ENCODE measurements around the gene CLPSL2.

The CLPSL2 gene

DNA sequence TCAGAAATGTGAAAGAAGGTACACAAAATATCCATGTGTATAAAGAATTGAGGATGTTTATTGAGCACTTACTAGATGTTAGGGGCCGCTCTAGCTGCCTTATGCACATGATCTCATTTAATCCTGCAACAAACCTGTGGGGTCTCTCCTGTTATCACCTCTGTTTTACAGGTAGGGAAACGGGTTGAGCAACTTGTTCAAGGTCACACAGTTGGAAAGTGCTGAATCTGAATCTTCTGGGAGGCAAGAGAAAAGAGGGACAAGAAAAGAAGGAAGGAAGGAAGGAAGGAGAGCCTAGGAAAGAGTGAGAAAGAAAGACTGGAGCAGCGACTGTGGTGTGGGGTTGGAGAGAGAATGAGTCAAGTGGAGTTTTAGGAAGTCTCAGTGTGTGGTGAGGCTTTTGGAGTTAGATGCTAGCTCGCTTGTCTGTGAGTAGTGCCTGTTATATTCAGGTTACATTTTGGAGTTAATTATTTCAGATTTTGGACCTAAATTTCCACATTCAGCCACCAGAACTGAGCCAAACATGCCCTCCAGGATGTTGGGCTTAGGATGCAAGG lies 12.1 kb downstream of the CLPSL2 start:
- no peak for DNase-seq

DNA sequence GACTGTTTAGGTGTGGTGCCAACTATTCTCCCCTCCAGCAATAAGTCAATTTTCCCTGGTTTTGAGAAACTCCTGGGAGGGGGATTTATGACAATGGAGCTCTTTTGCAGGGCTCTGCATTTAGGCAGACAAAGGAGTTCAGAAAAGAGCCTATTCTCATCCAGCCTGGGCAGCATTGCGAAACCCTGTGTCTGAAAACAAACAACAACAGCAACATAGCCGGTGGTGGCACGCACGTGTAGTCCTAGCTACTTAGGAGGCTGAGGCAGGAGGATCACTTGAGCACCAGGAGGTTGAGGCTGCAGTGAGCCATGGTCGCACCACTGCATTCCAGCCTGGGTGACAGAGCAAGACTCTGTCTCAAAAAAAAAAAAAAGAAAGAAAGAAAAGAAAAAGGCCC lies 14.3 kb downstream of the CLPSL2 start:
- no peak for DNase-seq

DNA sequence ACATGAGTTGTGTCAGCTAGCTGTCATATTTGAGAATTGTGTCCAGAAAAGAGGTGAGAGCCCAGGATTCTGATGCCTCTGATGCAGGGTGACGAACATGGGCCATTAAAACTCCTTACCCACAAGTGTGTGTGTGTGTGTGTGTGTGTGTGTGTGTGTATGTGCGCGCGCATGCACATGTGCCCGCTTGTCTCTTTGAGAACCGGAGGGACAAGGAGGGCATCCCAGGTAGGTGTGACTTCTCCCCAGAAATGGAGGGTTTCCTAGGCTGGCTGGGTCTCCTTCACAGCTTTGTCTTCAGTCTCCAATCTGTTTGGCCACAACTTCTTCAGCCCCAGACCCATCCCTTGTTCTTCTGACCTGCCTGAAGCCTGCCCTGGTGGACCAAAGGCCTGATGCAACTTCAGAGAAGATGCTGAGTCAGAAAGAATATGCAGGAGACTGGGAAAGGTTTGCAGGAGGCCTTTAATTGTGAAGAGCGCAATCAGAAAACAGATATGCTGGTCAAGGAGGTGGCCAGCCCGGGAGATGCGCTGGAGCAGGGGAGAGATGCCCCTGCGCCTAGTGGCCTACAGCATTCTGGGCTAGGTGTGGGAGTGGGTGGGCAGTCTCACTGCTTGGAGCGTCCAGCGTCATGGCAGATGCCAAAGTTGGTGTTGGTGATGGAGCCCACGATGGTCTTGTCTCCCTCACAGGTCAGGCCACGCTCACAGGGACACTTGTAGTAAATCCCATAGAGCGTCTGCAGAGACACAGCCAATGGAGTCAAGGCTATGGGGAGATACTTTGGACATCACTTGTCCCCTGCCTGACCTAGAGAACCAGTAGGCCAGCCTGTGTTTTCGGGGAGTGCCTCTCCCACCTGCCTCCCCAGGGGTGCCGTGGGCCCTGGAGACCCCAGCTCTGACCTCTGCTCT lies 18.4 kb downstream of the CLPSL2 start:
- no peak for DNase-seq

DNA sequence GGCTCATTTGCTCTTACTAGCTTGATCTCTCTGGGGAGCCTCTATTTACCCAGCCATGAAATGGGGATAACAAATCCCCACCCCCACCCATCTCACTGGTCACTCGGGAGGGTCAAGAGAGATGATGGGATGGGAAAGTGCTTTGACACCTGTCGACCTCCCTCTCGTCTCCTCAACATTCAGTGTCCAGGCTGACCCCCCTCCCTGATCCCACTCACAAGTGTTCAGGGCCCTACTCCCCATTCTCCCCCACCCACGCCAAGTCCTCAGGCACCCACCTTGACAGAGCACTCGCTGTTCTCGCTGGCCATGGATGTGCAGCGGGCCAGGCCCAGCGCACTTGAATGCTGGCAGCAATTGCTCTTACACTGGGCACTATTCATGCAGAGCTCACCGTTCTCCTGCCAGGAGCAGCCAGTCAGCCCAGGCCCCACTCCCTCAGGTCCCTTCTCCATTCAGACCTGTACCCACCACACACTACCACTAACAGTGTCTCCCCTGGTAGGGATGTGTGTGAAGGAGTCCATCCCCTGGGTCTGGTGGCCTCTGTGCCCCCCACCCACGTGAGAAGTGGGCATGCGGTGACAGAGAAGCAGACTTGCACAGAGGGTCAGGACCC lies 19.2 kb downstream of the CLPSL2 start:
- no peak for DNase-seq

DNA sequence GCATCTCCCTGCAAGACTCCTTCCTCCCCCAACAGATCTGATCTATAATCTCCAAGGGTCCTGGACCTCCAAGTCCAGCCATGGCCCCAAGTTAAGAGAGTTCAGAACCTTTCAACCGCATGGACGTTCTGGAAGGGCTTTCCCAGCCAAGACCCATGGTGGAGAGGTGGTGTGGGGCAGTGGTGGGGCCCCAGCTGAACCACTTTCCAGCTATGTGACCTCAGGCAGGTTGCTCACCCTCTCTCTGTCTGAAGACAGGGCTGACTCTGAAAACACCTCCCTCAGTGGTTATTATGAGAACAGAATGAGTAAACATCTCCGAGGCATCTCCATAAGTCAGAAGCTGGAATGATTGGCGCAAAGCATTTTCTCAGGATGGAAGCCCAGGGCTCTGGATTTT lies 19.8 kb downstream of the CLPSL2 start:
- no peak for DNase-seq

DNA sequence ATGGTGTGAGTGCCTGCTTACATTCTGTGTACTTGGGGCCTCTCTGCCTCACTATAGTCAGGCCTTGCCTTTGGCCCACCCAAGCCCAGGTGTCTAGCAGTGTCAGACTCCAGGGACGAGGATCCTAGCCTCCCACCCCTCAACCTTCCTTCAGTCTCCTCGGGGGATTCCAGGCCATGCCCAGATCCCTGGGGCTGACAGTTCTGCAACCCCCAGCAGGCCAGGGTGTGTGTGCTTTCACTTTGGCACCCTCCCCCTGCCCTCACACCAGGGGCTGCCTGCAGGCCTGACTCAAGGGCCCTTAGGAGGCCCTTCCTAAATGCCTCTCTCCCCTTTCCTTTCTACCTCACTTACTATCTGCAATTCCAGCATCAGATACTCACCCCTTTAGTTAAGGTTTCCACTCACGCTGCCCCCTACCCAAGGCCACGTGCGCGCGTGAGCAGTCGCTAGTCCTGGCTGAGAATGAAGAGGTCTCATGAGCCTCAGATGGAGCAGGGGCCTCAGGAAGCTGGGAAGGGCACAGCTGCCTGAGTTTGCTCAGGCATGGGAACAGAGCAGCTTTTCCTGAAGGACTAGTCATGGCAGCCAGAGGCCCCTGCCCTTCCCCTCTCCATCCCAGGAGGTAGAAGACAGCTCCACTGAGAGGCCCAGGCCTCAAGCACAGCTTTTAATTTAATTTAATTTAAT lies 21.6 kb downstream of the CLPSL2 start:
- no peak for DNase-seq

DNA sequence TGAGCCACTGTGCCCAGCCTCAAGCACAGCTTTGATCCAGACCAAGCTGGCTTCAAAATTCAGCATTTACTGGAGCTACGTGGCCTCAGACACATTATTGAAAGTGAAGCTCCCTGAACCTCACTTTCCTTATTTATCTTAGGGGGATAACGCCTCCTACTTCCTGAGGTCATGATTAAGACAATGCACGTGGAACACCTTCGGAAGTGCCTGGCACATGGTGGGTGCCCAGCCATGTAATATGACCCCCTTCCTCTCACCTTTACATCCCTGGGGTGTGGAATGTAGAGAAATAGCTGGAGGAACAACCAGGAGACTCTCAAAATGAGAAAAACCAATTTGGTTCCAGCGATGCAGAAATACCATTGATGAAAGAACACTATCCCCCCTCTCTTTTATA lies 22.3 kb downstream of the CLPSL2 start:
- DNase-seq: no peak

DNA sequence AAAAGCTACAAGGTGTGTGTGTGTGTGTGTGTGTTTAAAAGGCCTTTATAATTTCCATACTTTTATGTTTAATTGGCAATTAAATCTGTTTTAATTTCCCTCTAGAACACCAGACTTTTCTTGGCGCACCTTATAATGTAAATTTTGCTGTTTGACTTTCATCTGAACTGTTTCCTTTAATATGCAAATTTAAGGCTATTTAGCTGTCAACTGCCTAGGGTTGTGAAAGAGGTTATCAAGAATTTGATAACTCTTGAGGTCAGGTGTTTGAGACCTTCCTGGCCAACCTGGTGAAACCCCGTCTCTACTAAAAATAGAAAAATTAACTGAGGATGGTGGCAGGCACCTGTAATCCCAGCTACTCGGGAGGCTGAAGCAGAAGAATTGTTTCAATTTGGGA lies 24.8 kb downstream of the CLPSL2 start:
- DNase-seq: no peak

DNA sequence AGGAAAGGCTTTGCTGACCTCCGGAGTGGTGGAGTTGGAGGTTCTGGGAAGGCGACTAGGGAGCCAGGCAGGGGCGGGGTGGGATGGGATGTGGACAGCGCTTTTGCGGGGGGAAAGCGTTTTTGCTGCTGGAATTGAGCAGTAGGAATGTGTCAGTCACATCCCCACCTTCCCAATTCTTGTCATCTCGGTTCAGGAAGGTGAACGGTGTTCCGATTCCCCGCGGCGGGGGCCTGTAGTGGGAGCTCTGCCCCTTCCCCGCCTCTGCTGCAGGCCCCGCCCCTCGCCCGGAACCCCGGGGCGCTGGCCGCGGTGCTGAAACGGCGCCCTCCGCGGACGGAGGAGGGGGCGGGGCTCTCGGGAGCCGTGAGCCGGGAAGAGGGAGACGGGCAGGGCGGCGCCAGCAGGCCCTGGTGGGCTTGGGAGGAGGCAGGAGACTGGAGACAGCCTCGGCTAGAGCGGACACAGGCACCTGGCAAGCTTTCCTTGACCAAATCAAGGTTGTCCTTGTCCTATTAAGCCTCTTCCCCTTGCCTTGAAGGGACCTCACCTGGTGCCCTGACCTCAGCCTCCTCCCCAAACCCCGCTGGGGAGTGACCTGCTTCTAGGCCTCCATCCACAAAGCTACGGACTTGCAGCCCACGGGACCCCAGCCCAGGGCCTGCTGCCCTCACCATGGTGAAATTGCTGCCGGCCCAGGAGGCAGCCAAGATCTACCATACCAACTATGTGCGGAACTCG lies 28.8 kb downstream of the CLPSL2 start, which contains the start of gene LHFPL5:
Gene LHFPL5 (plus strand): TSS at position 357 of the 741 bp plus-strand sequence. CDS start 319 bp downstream, at position 676.
- DNase-seq: peak; percentile 49 to 78

DNA sequence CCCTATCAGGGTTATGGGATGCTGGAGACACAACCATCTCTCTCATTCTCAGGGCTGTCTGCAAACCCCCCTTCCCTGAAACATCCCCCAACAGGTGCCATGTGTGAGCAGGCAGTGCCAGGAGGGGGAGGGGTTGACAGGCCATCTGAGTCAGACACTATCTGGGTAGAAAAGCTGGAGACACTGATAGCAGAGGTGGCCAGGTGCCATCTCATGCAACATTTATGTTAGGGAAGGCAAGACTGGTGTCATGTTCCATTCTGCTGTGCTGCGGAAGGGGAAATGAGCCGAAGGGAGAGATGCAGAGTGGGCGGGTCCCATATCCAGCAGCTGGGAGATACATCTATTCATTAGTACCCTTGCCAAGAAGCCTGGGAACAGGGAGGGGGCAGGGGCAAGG lies 32.3 kb downstream of the CLPSL2 start:
- no peak for DNase-seq

DNA sequence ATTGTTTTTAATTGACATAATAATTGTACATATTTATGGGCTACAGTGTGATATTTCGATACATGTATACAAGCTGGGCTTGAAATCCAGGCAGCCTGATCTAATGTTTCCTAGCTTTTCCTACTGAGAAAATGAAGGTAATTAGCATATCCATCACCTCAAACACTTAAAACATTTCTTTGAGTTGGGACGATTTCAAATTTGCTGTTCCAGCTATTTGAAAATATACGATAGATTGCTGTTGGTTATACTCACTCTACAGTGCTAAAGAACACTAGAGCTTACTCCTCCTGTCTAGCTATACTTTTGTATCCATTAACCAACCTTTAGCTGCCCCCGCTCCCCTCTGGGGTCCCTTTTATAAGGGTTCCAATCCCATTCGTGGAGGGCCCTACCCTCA lies 33.4 kb downstream of the CLPSL2 start:
- no peak for DNase-seq

DNA sequence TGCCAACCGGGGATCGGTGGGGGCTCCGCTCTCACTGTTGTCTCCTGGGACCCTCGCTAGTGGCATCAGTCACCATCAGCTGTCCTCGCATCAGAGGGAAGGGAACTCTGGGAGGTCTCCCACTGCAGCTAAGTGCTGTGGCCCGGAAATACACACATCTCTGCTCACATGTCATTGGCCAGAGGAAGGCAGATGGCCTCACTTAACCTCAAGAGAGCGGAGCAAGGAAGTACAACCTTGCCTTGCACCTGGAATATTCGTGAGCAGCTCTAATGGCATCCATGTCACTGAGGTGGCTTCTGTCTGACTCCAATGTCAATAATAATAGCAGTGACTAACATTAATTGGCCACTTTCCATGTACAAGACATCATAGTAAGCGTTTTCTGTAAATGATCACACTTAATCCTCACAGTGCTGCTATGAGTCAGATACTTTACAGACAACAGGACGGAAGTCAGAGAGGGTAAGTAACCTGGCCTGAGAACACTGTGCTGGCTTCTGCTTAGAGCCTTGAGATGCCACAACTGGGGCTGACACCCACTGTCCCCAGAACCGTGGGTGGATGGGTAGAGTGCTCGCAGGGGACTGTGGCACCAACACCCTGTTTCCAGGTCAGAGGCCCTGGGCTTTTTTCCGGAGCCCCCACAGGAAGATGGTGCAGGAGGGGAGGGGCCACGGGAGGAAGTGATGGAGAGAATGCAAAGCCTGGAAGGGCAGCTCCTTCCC lies 34.7 kb downstream of the CLPSL2 start:
- DNase-seq: no peak

DNA sequence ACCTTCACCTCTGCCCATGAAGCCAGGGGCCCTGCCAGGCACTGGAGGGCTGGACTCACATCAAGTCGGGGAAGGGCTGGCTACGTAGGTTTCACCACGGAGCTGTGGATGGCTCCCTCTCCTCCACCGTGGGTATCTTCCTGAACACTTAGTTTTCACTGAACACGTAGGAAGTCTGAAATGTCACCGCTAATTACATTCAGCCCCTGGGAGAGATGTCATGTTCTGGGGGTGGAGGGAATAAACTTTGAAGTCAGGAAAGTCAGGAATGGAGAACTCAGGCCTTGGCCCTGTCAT lies 35.2 kb downstream of the CLPSL2 start:
- no peak for DNase-seq

DNA sequence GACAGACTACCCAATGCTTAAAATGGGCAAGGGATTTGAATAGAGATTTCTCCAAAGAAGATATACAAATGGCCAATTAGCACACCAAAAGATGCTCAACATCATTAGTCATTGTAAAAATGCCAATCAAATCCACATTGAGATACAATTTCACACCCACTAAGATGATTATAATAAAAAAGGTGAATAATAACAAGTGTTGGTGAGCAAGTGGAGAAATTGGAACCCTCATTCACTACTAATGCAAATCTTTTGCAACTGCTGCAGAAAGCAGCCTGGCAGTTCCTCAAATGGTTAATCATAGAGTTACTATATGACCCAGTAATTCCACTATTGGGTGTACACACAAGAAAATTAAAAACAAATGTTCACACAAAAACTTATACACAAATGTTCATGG lies 41.1 kb downstream of the CLPSL2 start:
- no peak for DNase-seq

DNA sequence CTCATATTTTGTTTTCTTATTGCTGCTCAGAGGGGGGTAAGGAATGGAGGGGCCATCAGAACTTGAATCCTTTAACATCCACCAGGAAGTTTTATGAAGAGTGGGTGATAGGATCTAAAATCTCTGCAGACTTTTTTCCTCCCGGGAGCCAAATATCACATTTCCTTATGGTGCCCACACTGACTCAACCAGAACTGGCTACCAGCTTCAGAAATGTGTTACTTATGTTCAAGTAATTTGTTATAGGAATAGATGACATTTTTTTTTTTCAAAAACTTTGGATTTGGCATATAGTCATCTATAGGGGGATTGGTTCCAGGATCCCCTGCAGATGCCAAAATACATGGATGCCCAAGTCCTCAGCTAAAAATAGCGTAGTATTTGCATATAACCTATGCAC lies 47.2 kb downstream of the CLPSL2 start:
- no peak for DNase-seq

DNA sequence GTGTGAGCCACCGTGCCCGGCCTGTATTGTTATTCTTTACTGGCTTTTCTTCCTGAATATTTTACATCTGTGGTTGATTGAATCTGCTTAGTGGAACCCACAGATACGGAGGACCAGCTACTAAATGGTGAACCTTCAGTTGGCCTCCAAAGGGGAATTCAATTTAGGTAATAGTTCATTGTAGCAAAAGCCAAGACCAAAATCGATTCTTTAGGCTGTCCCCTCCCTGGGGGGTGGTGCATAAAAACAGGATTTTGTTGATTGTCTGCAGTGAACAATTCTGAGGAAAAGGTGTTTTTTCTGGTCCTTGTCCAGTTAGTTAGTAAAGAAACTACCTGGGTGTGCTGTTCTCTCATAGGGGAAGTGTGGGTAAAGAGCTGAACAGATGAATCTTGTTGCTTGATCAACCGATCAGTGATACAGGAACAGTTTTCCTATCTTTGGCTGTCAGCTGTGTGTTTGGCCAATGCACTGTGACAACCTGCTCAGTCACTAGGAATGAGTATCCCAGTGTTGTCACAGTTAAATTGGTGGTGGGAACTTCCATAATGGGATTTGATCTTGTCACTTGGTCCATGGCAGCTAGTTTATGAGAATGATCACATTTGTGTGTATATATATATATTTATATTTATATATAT lies 48.3 kb downstream of the CLPSL2 start:
- DNase-seq: no peak

Measured in NCI-H1930 (cell line).